Endothelial cell of umbilical vein (primary cell): ENCODE results near the gene ANKRD44.

Experiments used
- POLR2AphosphoS5 ChIP-seq: IDR thresholded peaks from 2 replicates; pipeline ENCODE4 v1.6.1; 2012; ENCODE audit warnings: low read depth, mild to moderate bottlenecking, control low read depth, low read length, moderate library complexity; ENCODE audit not compliant: insufficient read depth
- TF ChIP-seq, protein P1 (sequence below): IDR thresholded peaks from 2 replicates; pipeline ENCODE4 v1.6.1; 2011; ENCODE audit not compliant: insufficient read depth, insufficient read length
- TF ChIP-seq, protein P2 (sequence below), 2 donors: IDR thresholded peaks; 1 replicate in 1 of 2; 2 replicates in 1 of 2; pipeline ENCODE4 v1.5.1; 2011; ENCODE audit warnings: low read length in 2 of 2, mild to moderate bottlenecking in 2 of 2, moderate library complexity in 2 of 2, control low read depth in 1 of 2, inconsistent platforms in 1 of 2, low read depth in 1 of 2; ENCODE audit not compliant: insufficient read depth in 1 of 2; ENCODE audit errors: extremely low read depth in 1 of 2

DNA sequence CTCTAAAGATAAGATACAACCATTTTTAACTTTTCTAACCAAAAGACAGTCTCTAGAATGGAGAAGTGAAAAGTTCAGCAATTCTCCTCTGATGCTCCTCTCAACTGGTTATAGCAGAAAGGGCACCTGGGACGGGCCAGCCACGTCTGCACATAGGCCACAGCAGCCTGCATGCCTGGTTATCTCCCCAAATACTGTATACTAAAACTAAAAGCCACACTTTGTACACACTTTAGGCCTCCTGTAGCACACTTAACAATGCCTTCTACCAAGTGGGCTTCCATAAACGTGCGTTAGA is 179.1 kb downstream of the ANKRD44 start:
- TF ChIP-seq POLR2AphosphoS5, result no peak
- TF ChIP-seq, protein P1, sequence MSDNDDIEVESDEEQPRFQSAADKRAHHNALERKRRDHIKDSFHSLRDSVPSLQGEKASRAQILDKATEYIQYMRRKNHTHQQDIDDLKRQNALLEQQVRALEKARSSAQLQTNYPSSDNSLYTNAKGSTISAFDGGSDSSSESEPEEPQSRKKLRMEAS, result no peak
- TF ChIP-seq, protein P2, sequence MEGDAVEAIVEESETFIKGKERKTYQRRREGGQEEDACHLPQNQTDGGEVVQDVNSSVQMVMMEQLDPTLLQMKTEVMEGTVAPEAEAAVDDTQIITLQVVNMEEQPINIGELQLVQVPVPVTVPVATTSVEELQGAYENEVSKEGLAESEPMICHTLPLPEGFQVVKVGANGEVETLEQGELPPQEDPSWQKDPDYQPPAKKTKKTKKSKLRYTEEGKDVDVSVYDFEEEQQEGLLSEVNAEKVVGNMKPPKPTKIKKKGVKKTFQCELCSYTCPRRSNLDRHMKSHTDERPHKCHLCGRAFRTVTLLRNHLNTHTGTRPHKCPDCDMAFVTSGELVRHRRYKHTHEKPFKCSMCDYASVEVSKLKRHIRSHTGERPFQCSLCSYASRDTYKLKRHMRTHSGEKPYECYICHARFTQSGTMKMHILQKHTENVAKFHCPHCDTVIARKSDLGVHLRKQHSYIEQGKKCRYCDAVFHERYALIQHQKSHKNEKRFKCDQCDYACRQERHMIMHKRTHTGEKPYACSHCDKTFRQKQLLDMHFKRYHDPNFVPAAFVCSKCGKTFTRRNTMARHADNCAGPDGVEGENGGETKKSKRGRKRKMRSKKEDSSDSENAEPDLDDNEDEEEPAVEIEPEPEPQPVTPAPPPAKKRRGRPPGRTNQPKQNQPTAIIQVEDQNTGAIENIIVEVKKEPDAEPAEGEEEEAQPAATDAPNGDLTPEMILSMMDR (IDR thresholded peaks at IDR 0.05; ENCODE audit: extremely low read depth in 1 of 2, insufficient read depth in 1 of 2, low read depth in 1 of 2, low read length in 2 of 2), result no peak
